HL-60/S4 treated with phorbol 12-myristate 13-acetate at 8.2 ng/mL for 4 days and 3 days (cell line): ENCODE results near the gene SELP.

Experiments
- in situ Hi-C: fragments of 300-500 bp; cut with MboI; formaldehyde crosslinking; loops from 2 replicates; pipeline ENCODE4 v1.15.0; 2022; ENCODE audit warnings: low sequenced_read_pairs

SELP gene

DNA sequence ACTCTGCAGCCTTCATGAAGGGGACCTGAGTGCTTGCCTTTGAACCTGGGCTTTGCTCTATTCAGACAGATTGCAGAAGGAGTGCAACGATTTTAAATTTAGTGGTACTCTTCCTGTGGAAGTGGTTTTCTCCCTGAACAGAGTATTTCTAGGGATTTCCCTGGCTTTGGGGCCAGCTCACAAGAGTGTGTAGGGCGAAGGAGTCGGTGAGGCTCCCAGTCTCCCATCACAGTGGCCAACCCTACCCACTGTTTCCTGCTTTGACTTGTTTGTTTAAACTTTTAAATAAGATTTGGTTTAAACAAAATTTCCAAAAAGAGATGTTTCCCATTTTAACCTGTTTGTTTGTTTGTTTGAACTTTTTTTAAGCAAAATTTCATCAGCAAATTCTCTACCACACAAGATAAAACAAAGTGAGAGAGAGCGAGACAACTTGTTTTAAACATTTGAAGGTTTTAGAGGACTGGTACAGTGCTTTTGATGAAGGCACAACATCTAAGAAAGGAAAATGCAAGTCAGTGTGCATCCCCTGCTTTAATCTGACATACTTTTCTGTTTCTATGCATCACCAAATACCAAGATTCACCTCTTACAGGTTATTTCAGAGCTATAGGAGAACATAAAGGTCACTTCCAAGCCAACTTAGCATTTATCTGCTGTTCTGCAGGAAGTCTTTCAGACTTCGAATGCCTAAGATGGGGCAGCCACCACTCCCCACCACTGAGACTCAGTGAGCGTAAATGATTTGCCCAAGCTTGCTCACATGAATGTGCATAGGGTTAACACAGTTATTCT lies 6.6 kb downstream of the SELP start:
- in situ Hi-C loops, result no loop called here

- in situ Hi-C loops, result no loop called here
Measured at GRCh38 chr1:169620565-169620964, 9.4 kb downstream of the SELP start.

- in situ Hi-C loops, result no loop called here
Measured at GRCh38 chr1:169618367-169618766, 11.6 kb downstream of the SELP start.

DNA sequence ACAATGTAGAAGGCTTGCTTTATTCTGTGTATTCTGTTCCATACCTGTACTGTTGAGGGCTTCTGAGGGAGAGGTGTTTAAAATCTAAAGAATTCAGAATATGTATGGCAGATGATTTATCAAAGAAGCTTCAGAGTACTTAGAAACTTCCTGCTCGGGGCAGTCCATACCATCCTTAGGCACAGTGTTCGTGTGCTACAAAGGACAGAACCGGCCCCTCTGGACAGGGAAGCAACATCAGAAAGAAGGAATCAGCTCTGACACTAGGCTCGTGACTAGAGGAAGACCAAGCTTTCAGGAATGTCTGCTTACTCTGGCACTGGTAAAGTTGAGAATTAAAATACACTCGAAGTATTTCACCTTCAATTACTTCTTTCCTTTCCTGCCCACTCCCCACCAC lies 14.1 kb downstream of the SELP start:
- in situ Hi-C loops, result no loop called here

- in situ Hi-C loops, result no loop called here
Measured at GRCh38 chr1:169610858-169611257, 19.1 kb downstream of the SELP start.

DNA sequence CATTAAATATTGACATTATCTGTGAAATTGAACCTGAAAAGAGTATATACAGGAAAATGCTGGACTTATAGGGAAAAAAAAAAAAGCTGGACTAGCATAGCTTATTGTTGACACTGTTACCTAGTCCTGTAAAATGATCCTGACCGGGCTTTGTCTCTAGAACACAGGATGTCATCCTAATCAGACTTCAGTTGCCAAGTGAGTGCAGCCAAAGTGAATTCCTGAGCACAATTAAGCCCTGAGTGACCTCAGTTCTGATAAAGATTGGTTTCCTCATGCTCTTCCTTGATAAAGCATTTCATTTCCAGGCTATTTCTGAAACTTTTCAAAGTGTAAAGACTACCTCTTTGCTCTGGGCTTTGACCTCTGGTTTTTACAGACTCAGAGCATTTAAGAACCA lies 19.8 kb downstream of the SELP start:
- in situ Hi-C loops, result no loop called here

GRCh38 chr1:169608226-169608625 lies 21.7 kb downstream of the SELP start:
- in situ Hi-C loops, result no loop called here

GRCh38 chr1:169604781-169605560 lies 25.0 kb downstream of the SELP start:
- in situ Hi-C loops, result no loop called here

GRCh38 chr1:169601096-169601881 lies 28.6 kb downstream of the SELP start:
- in situ Hi-C loops, result no loop called here

GRCh38 chr1:169595764-169596711 lies 33.9 kb downstream of the SELP start:
- in situ Hi-C loops, result loop anchor here (10.0 kb wide), 1 partner anchor 119 kb away; the partner anchor contains the start of gene SELL

GRCh38 chr1:169594391-169594790 lies 35.5 kb downstream of the SELP start:
- in situ Hi-C loops, result loop anchor here (10.0 kb wide), 1 partner anchor 120 kb away; the partner anchor contains the start of gene SELL

- in situ Hi-C loops, result loop anchor here (10.0 kb wide), 1 partner anchor 124 kb away; the partner anchor contains the start of gene SELL
Measured at GRCh38 chr1:169590932-169591331, 39.0 kb downstream of the SELP start.

GRCh38 chr1:169588785-169589485 lies 41.0 kb downstream of the SELP start:
- in situ Hi-C loops, result no loop called here

- in situ Hi-C loops, result no loop called here
Measured at GRCh38 chr1:169588112-169588511, 41.8 kb downstream of the SELP start.

DNA sequence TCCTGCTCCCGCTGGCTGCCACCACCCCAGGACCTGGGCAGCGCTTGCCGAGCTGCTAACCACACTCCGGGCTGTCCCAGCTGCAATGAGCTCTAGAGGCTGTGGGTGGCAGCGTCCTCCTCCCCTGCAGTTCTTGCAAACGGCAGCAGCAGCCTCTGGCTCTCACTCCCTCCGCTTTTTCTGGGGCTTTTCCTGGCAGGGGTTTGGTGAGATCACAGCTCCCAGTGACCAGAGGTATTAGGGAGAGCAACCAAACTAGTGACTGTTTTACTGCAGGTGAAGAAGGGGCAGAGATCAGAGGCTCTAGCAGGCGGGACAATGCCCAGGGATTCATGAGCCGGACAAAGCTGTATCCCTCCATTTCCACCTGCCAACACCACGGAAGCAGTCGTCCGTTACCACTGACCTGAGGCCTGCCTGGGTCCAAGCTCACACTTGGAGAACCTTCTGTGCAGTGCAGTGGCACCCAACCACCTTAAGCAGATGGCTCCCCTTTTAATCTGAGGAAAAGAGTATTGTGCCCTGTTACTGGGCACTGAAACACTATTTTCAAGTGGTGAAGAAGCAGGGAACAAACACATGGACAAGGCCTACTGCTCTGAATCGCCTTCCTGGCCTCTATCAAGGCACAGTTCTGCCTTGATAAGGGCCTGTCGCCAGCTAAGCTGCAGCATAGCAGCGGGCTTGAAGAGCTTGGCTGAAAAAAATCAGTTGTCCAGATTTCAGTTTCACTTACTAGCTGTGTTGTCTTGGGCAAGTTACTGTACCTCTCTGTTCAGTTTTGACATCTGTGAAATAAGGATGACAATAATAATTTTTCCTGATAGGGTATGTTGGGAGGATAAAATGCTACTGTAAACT lies 43.3 kb downstream of the SELP start, which contains the start of gene F5:
Gene F5, minus strand, starts transcription at position 87 of the 861 bp plus-strand sequence. CDS start 95 bp downstream, outside the sequence.
- in situ Hi-C loops, result no loop called here

- in situ Hi-C loops, result no loop called here
Measured at GRCh38 chr1:169586067-169586394, 43.9 kb downstream of the SELP start.

GRCh38 chr1:169585181-169585580 lies 44.7 kb downstream of the SELP start:
- in situ Hi-C loops, result no loop called here

GRCh38 chr1:169584483-169585144 lies 45.3 kb downstream of the SELP start:
- in situ Hi-C loops, result no loop called here
